Transverse colon (tissue), 4 donors: ENCODE data around the gene SLC12A2. TPM values are rescaled to one million over a fixed set of nuclear protein-coding genes. Genes with fewer than 3 reads are reported as not detected.

Experiments used
- DNase-seq: peaks from one replicate; pipeline ENCODE4 v3.0.0-alpha.2; 2019
- H3K27ac ChIP-seq, 4 donors: fragments of 200-600 bp; sonication (generic); 2 replicates each; pipeline ENCODE4 v1.5.1; 2016 to 2018; ENCODE audit warnings: inconsistent platforms in 4 of 4
- H3K27me3 ChIP-seq: fragments of 200-600 bp; sonication (generic); 2 replicates; pipeline ENCODE4 v1.5.1; 2017; ENCODE audit warnings: inconsistent platforms
- H3K36me3 ChIP-seq, 4 donors: fragments of 200-600 bp; sonication (generic); 2 replicates each; pipeline ENCODE4 v1.5.1; 2017 to 2019; ENCODE audit warnings: inconsistent platforms in 4 of 4
- H3K4me1 ChIP-seq, 4 donors: fragments of 200-600 bp; sonication (generic); 2 replicates each; pipeline ENCODE4 v1.5.1; 2017 to 2020; ENCODE audit warnings: inconsistent platforms in 4 of 4
- H3K4me3 ChIP-seq, 4 donors: fragments of 200-600 bp; sonication (generic); 1 replicate in 1 of 4; 2 replicates in 3 of 4; pipeline versions ENCODE4 v1.5.1 to v1.6.1; 2017 to 2019; ENCODE audit warnings: inconsistent platforms in 4 of 4
- H3K9me3 ChIP-seq, 2 donors: fragments of 200-600 bp; sonication (generic); 2 replicates each; pipeline ENCODE4 v1.5.1; 2017 to 2019; ENCODE audit warnings: inconsistent platforms in 2 of 2
- CTCF ChIP-seq, 5 experiments: fragments of 200-600 bp in 3 of 5; fragments of 450-650 bp in 2 of 5; sonication (generic) in 3 of 5; IDR thresholded peaks; 1 replicate in 2 of 5; 2 replicates in 3 of 5; pipeline ENCODE4 v1.5.1; 2016 to 2017; ENCODE audit warnings: antibody characterized with exemption in 5 of 5, inconsistent platforms in 3 of 5, mild to moderate bottlenecking in 2 of 5, moderate library complexity in 1 of 5
- EP300 ChIP-seq: sonication (generic); formaldehyde crosslinking; IDR thresholded peaks from one replicate; pipeline ENCODE4 v1.6.1; 2017; ENCODE audit warnings: antibody characterized with exemption, low read depth
- POLR2A ChIP-seq: fragments of 450-650 bp; IDR thresholded peaks from one replicate; pipeline ENCODE4 v1.6.1; 2016; ENCODE audit warnings: antibody characterized with exemption, mild to moderate bottlenecking, moderate library complexity
- POLR2AphosphoS5 ChIP-seq, 3 donors: sonication (generic); formaldehyde crosslinking; IDR thresholded peaks; one replicate each; pipeline ENCODE4 v1.6.1; 2016; ENCODE audit warnings: antibody characterized with exemption in 3 of 3
- WGBS, 2 donors: methylation state at CpG; one replicate each; pipeline ENCODE4 v1.1.5; 2018; ENCODE audit warnings: low coverage in 1 of 2; 5-methylcytosine and 5-hydroxymethylcytosine counted together
- in situ Hi-C, 4 donors: fragments of 200-750 bp; cut with MboI; loops; one replicate each; pipeline versions ENCODE4 v1.15.0 to v1.15.1; 2017; ENCODE audit warnings: low sequenced_read_pairs in 3 of 4, low pct_ligation_motif_present in 1 of 4, low pct_unique_long_range_greater_than_20kb in 1 of 4
- intact Hi-C: fragments of 100-400 bp; cut with DNase I; formaldehyde crosslinking; loops from one replicate; pipeline ENCODE4 v1.15.1; 2023; ENCODE audit warnings: low total_unique reads
- total RNA-seq, 4 donors: library from RNA; depleted of rRNA; stranded (reverse); fragments of >200 nt; gene quantifications; one replicate each; pipeline ENCODE4 v1.1.0, GENCODE V29; 2016

The SLC12A2 gene
- total RNA-seq, 4 donors from 2014 or later: 40.4 to 91.1 (median 73.5) TPM

GRCh38 chr5:128192368-128192767, 108.8 kb downstream of the SLC12A2 start:
- Histone ChIP-seq H3K27me3 (no peaks in the 10 kb centered on the region), H3K4me1 (peaks cover 0 to 3% (median 0%) of the 10 kb centered on the region in 4 donors), H3K36me3 (no peaks in the 10 kb centered on the region), H3K4me3 (no peak overlapping the region), H3K27ac (no peak overlapping the region), H3K9me3 (no peaks in the 10 kb centered on the region)
- TF ChIP-seq POLR2AphosphoS5 (IDR thresholded peaks at IDR 0.05) (no peak), POLR2A (no peak), CTCF (IDR thresholded peaks at IDR 0.05) (no peak), EP300 (no peak)
- WGBS, 2 donors: 83 to 95% methylated on average over 2 of the region's 2 CpGs
- no peak for DNase-seq
- in situ Hi-C loops: loop anchor here in 2 of 4 donors (5.0 to 25.0 kb wide), 3 partner anchors 430 to 628 kb away; no protein-coding TSS in a partner anchor
- intact Hi-C loops: no loop called here

GRCh38 chr5:128193665-128194390, 110.3 kb downstream of the SLC12A2 start:
- H3K9me3 ChIP-seq: no peaks in the 10 kb centered on the region
- H3K4me1 ChIP-seq: peaks cover 0 to 3% (median 0%) of the 10 kb centered on the region in 4 donors
- no peak overlapping the region for H3K4me3 ChIP-seq
- no peak for DNase-seq
- no peak overlapping the region for H3K27ac ChIP-seq
- intact Hi-C loops: no loop called here
- in situ Hi-C loops: loop anchor here in 2 of 4 donors (5.0 to 25.0 kb wide), 3 partner anchors 432 to 629 kb away; no protein-coding TSS in a partner anchor
- H3K27me3 ChIP-seq: no peaks in the 10 kb centered on the region
- no peaks in the 10 kb centered on the region for H3K36me3 ChIP-seq
- whole genome bisulfite sequencing, 2 donors: 50 to 78% methylated on average over 1 to 3 of the region's 3 CpGs
- TF ChIP-seq POLR2A: no peak
- no peak for TF ChIP-seq CTCF (IDR thresholded peaks at IDR 0.05)
- no peak for TF ChIP-seq EP300
- TF ChIP-seq POLR2AphosphoS5 (IDR thresholded peaks at IDR 0.05): no peak

GRCh38 chr5:128195316-128195715, 111.8 kb downstream of the SLC12A2 start:
- Histone ChIP-seq H3K4me3 (no peak overlapping the region), H3K27me3 (no peaks in the 10 kb centered on the region), H3K27ac (no peak overlapping the region), H3K9me3 (no peaks in the 10 kb centered on the region), H3K36me3 (no peaks in the 10 kb centered on the region), H3K4me1 (peaks cover 0 to 5% (median 0%) of the 10 kb centered on the region in 4 donors)
- no peak for DNase-seq
- no peak for TF ChIP-seq CTCF (IDR thresholded peaks at IDR 0.05)
- no peak for TF ChIP-seq POLR2A
- no peak for TF ChIP-seq EP300
- TF ChIP-seq POLR2AphosphoS5 (IDR thresholded peaks at IDR 0.05): no peak
- intact Hi-C loops (no loop called here), in situ Hi-C loops (loop anchor here in 1 of 4 donors (10.0 to 25.0 kb wide), 2 partner anchors 433 to 631 kb away; no protein-coding TSS in a partner anchor)
- WGBS, 2 donors: 97% methylated on average over 1 of the region's 1 CpG; no CpG with 5 or more reads in 1 of the 2 donors

GRCh38 chr5:128196080-128196479, 112.5 kb downstream of the SLC12A2 start:
- DNase-seq: no peak
- WGBS, 2 donors: 52 to 61% methylated on average over 2 of the region's 2 CpGs
- H3K9me3 ChIP-seq: no peaks in the 10 kb centered on the region
- H3K27ac ChIP-seq: no peak overlapping the region
- H3K4me1 ChIP-seq: peaks cover 0 to 13% (median 3%) of the 10 kb centered on the region in 4 donors
- H3K36me3 ChIP-seq: no peaks in the 10 kb centered on the region
- no peaks in the 10 kb centered on the region for H3K27me3 ChIP-seq
- in situ Hi-C loops (loop anchor here in 1 of 4 donors (10.0 to 25.0 kb wide), 2 partner anchors 434 to 631 kb away; no protein-coding TSS in a partner anchor), intact Hi-C loops (no loop called here)
- no peak for TF ChIP-seq CTCF (IDR thresholded peaks at IDR 0.05)
- TF ChIP-seq POLR2AphosphoS5 (IDR thresholded peaks at IDR 0.05): no peak
- TF ChIP-seq EP300: no peak
- TF ChIP-seq POLR2A: no peak
- H3K4me3 ChIP-seq: no peak overlapping the region
